HTERT RPE-1 (cell line): ENCODE data around the gene LDHAL6B.

Experiments used
- in situ Hi-C: fragments of 300-500 bp; cut with MboI; formaldehyde crosslinking; loops from 4 replicates; pipeline ENCODE4 v1.14.3; 2020; ENCODE audit warnings: low sequenced_read_pairs

Gene LDHAL6B

GRCh38 chr15:59249816-59250215, 43.2 kb downstream of the LDHAL6B start:
- in situ Hi-C loops, result no loop called here

- in situ Hi-C loops, result no loop called here
These were observed 43.6 kb downstream of the LDHAL6B start for GRCh38 chr15:59250249-59250648.

GRCh38 chr15:59251001-59251845, 44.6 kb downstream of the LDHAL6B start:
- in situ Hi-C loops, result no loop called here

GRCh38 chr15:59252137-59252536, 45.5 kb downstream of the LDHAL6B start:
- in situ Hi-C loops, result no loop called here

- in situ Hi-C loops, result no loop called here
These were observed 49.2 kb downstream of the LDHAL6B start for GRCh38 chr15:59255680-59256336.

- in situ Hi-C loops, result no loop called here
These were observed 49.8 kb downstream of the LDHAL6B start for GRCh38 chr15:59256482-59256881.

GRCh38 chr15:59257140-59257539, 50.5 kb downstream of the LDHAL6B start:
- in situ Hi-C loops, result no loop called here
